HG02981 (cell line): ENCODE measurements around the gene MOG.

ENCODE experiments used
- ATAC-seq: cut with Tn5 transposase; IDR thresholded peaks from one replicate; pipeline ENCODE4 v1.9.1; 2021; ENCODE audit warnings: mild to moderate bottlenecking, moderate library complexity; ENCODE audit not compliant: unreplicated experiment

Gene MOG

DNA sequence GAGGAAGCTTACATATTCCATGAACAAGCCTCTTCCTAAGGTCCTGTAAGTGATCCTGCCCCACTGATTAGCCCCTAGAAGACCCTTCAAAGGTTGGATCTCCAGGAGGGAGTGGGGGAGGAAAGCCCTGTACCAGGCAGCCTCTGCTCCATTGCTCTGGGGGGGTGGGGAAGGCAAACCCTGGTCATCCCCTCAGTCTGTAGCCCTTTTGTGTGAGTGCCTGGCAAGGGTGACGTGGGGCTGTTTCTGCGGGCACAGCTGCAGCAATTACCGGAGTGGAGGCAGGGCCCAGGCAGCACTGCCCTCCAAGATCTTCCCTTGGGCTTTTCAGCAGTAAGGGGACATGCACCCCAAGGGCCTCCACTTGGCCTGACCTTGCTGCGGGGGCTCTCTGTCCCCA lies at the start of gene MOG:
MOG (plus strand) TSS at position 295 of the 400 bp plus-strand sequence. CDS start 118 bp downstream, outside the sequence.
- ATAC-seq, result no peak

- ATAC-seq, result no peak
These were observed 48.8 kb upstream of the MOG start for GRCh38 chr6:29608131-29608530.

DNA sequence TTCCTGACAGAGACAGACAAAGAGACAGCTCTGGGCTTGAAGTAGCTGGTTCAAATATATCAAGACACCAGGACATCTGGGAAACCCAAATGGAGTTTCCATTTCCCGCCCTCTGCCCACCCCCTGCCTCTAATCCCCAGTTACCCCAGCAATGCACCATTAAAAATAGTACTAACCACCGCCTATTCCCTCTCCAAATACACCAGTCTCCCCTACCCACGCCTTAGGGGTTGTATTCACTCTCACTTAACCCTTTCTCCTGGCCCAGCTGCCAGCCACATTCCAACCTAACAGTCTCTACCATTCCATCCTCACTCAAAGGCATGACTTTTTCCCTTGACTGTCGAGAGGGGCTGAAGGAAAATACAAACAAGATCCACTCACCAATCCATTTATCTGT lies 46.4 kb upstream of the MOG start:
- no peak for ATAC-seq

- ATAC-seq, result no peak
These were observed 45.5 kb upstream of the MOG start for GRCh38 chr6:29611426-29611825.

DNA sequence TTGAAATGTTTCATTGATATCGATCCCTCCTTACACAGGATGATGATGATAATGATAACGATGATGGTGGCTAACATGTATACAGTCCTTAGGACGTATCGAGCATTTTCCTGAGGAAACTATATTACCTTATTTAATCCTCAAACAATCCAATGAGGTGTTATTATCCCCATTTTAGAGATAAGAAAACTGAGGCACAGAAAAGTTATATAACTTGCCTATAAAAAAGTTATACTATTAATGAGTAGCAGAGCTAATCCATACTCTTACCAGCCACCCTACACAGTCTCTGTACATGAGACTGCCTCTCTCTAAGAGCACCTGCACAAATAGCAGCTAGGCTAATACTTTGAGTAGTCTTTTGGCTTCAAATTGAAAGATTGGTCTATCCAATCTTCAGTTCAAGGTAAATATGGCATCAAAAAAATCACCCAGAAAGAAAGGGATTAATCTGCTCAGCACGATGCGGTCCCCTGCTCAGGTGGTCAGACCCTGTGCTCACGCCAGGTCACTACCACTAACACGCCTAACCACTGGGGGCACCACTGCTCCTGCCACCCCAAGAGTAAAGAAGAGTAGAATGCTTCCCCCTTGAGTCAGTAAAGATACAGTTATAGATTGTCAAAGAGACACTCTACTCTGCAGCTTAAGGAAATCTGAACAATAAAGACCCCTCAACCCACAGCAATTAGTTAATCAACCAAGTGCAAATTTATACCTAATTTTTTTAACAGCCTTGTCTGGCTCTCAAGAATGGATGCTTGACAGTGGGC lies 38.9 kb upstream of the MOG start:
- ATAC-seq, result no peak

GRCh38 chr6:29619578-29620160 lies 37.2 kb upstream of the MOG start:
- ATAC-seq, result no peak

DNA sequence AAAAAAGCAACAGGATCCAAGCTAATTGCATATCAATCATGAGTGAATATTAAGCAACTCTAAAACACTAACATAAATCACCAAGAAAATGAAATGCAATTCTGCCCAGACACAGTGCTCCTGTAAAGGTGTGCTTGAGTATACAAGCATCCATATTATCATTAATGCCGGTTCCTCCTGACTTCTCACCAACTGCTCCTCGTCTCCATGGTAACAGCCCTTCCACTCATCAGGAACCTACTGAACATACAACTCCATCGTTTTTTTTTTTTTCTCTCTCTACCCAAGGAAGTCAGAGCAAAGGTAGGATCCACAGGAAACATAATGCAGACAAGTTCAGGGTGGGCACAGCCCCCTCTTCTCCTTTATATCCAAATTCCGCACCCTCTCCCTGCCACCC lies 36.3 kb upstream of the MOG start:
- no peak for ATAC-seq

- ATAC-seq, result no peak
These were observed 32.4 kb upstream of the MOG start for GRCh38 chr6:29624520-29624961.

GRCh38 chr6:29625337-29625930 lies 31.5 kb upstream of the MOG start:
- ATAC-seq, result no peak

GRCh38 chr6:29626948-29627754 lies 29.7 kb upstream of the MOG start:
- ATAC-seq, result no peak

GRCh38 chr6:29627755-29628418 lies 29.0 kb upstream of the MOG start:
- no peak for ATAC-seq

DNA sequence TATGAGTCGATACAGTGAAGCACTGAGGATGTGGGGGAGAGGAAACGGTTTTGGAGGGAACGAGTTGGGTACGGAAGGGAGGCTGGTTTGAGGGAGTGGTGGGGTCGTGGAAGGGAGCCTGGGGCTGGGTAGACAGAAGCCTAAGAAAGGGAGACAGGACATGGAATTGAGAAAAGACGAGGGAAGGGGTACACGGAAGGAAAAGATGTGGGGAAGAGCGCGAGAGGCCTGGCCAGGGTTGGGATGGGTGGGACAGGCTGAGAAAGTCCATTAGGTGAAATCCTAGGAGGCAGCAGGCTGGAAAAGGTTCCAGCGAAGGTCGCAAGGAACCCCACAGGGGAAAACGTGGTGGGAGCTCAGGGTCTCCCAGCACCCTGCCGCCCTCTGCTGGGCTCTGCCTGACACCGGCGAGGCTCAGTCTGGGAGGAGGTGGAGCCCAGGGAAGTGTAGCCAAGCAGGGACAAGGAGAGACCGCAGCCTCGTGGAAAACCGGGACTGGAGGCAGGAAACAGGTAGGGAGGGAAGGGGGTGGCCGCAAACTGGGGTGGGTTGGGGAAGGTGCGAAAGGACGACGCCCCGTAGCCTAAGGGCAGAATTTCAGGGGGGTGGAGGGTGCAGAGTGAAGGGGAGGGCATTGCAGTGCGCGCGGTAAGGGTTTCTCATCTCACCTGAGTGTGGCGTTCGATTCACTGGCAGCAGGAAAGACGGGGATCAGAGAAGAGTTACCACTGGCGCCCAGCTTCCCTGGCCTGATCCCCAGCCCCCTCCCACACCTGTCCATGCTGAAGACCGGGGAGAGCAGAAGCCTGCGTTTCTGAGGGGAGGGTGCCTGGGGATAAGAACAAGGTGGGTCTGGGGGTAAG lies 28.2 kb upstream of the MOG start:
- ATAC-seq, result no peak

GRCh38 chr6:29629571-29629970 lies 27.3 kb upstream of the MOG start:
- ATAC-seq, result no peak

DNA sequence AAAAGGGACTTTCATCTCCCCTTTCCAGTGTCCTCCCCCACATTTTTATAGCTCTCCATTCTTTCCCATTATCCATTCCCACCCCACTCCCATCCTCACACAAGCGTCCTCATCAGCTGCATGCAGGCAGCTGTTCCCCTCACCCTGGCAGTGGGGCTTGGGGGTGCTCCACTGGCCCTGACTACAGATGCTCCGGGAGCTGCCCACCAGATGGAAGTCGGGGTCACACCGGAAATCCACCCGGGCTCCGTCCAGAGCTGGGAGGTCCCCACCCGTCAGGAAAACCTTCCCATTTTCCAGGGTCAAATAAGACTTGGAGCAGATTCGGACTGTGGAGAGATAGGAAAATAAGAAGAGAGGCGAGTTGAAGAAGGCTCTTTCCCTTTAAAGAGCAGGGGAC lies 26.6 kb upstream of the MOG start:
- no peak for ATAC-seq

- no peak for ATAC-seq
These were observed 25.6 kb upstream of the MOG start for GRCh38 chr6:29631209-29631810.

- ATAC-seq, result no peak
These were observed 24.8 kb upstream of the MOG start for GRCh38 chr6:29631860-29632731.

DNA sequence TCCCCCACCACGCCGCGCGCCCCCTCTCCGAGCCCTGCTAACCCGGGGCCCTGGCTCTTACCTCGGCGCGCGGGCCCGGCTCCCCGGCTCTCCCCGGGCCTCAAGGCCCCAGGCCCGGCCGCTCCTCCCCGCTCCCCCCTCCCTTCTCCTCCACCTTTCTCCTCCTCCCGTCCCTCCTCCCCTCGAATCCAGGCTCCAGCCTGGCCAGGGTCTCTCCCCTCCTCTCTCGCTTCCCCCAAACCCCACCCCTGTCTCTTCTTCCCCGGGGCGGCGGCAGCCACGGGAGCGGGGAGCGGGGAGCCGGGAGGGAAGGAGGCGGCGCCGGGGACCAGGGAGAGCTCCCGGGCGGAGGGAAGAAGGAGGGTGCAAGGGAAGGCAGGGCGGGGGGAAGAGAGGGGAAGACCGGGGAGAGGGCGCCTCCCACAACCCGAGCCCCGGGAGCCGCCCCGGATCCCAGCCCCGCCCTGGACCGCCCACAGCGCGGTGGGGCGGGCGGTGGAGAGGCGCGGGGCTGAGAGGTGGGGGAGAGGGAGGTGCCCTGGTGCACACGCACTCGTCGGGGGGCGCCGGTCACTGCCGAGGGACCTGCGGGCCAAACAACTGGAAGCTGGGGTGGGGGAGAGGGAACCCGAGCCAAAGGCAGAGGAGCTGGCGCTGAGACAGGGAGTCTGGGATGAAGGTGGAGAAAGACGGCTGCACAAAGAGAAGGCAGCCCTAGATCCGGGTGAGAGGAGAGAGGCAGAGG lies 23.9 kb upstream of the MOG start, which contains the start of gene GABBR1:
GABBR1 (minus strand) TSS at position 395 of the 745 bp plus-strand sequence. CDS start 798 bp downstream, outside the sequence.
- no peak for ATAC-seq

DNA sequence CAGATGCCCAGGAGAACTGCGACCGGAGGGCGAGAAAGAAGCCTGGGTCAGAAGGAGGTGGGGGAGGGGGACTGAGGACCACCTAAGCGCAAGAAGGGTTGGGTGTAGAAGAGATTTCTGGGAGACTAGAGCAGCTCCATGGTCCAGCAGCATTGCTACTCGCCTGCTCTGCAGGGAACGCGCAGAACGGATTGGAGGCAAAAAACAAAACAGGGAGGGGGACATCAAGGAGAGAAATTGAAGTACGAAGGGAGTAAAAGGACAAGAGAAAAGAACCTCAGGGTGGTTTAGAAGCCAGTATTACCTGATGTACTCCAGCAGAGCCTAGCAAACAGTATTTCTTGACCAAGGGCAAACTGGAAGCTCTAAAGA lies 23.4 kb upstream of the MOG start:
- ATAC-seq, result no peak
